HG03378 (cell line): ENCODE measurements around the gene CBX6.

Experiments
- ATAC-seq: cut with Tn5 transposase; IDR thresholded peaks from one replicate; pipeline ENCODE4 v1.9.1; 2021; ENCODE audit warnings: mild to moderate bottlenecking, moderate library complexity; ENCODE audit not compliant: unreplicated experiment

Gene CBX6

DNA sequence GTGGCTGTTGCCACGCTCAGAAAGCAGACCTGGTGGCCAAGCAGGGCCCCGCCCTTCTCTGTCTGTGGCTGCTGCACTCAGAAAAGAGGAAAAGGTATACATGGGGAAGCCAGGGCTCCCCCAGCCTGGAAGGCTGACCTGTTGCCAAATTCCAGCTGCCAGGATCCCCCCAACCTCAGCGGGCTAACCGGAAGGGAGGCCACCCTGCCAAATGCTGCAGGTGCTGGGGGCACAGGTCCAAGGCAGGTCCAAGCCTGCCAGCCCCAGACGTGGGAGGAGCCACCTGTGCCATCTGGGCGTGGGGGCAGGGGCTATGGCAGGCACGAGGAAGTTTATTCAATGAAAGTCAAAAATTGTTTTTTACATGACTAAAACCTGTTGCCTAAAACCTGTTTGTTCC is 30.8 kb downstream of the CBX6 start:
- no peak for ATAC-seq

DNA sequence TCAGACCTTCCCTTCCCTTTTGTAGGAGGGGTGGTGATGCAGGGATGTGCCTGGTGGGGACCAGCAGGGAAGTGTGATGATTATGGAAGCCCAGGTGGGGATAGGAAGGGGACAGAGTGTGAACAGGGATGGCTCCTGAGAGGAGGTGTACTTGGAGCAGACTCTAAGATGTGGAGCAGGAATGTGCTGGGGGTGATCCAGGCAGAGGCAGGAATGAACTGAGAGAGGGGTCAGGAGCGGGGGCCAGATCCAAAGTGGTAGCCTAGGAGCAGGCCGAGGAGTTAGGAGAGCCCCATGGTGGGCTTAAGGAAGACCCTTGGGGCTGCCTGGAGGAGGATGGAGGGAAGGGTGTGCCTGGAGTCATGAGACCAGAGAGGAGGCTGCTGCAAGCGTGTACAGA is 31.9 kb downstream of the CBX6 start:
- no peak for ATAC-seq

DNA sequence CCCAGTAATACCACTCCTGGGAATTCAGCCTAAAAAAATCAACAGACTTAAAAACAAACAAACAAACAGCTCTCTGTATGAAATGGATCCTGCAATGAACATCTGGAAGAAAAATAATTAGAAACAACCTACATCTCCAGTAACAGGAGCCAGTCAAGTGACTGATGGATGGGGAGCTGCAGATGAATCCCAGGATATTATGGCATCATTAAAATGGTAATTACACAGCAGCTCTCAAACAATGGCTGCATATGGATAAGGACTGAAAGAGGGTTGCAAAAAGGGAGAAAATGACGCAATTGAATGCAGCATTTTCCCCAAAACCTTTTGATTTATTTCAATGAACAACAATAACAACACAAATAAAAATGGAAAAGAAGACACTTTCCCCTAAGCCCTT is 32.3 kb downstream of the CBX6 start:
- no peak for ATAC-seq

DNA sequence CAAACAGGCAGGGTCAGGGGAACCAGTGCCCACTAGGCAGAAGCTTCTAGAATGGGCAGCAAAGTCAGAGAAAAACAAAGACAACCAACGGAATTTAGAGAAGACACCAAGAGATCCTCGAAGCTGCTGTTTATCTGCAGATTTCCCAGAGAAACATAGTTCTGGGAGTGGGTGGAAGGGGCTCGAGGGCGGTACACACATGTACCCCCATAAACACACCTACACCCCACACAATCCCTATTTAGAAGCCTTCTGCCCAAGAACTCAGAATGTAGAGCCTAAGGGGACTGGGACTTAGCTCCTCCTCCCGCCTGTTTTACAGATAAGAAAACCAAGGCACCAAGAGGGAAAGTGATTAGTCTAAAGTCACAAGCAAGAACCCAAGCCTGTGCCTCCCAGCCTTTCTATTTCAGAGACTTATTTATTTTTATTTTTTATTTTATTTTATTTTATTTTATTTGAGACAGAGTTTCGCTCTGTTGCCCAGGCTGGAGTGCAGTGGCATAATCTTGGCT is 34.5 kb downstream of the CBX6 start:
- no peak for ATAC-seq

DNA sequence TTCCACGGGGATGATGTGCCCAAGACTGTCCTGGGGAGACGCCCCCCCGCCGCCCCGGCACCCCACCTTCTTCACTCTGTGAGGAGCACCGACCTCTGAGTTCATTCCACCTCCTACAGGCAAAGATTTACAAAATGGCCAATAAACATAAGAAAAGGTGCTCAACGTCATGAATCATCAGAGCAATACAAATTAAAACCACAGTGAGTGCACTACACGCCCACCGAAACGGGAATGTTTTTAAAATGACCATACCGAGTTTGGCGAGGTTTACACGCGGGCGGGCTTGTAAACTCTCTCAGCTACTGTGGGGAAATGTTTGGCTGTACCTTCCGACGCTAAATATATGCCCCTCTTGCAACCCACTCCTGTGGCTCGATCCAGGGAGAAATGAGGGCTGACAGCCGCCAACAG is 36.1 kb downstream of the CBX6 start:
- no peak for ATAC-seq

DNA sequence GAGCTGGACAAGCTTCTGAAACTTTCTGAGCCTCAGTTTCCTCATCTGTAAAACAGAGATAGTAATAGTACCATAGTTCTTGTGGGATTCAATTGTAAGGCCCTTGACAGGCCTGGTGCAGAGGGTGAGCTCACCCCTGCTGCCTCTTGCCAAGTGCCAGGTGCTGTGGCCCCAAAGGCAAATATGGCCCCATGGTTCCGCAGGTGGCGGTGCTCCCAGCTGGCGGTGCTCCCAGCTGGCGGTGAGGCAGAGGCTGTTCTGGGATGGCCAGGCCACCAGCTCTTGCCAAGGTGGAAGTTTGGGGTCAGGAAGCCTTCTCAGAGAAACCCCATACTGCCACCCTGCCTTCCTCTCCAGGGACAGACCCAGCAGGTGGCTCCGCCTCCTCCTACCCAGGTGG is 37.0 kb downstream of the CBX6 start:
- ATAC-seq: no peak

DNA sequence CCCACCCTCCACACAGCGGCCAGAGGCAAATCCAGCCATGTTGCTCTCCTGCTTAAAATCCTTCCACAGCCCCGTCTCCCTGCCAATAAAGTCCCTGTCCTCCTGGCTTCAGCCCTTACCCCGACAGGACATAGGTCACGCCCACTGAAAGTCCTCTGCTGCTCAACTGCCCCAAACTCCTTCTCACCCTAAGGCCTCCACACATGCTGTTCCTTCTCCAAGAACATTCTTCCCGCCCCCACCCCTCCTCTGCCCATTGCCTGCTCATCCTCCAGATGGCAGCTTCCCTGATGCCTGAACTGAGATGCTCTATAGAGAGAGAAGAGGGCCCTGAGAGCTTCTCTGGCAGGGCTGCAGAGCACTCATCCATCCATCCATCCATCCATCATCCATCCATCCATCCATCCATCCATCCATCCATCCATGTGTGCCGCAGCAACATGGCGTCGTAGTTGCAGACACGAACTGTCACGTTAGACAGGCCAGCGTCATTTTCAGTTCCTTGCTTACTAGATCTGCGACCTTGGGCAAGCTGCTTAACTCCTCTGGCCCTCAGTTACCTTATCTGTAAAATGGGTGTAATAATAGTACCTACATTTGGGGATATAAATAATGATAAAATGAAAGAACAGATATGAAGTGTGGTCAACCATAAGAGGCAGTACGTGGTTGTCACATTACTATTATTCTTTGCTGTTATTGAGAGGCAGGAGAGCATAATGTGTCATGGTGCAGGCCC is 37.6 kb downstream of the CBX6 start:
- no peak for ATAC-seq

DNA sequence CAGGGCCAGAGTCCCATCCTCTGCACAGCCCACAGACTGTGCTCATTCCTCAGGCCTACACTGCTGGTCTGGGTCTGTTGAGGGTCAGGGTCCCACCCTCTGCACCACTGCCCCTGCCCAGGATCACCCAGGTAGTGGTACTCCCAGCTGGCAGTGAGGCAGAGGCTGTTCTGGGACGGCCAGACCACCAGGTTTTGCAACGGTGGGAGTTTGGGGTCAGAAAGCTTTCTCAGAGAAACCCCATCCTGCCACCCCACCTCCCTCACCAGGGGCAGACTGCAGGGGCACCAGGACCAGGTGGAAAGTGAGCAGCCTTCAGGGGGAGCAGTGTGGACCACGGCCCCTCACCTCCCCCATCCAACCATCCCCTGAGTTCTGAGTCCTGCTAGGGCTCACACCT is 39.0 kb downstream of the CBX6 start:
- ATAC-seq: no peak

DNA sequence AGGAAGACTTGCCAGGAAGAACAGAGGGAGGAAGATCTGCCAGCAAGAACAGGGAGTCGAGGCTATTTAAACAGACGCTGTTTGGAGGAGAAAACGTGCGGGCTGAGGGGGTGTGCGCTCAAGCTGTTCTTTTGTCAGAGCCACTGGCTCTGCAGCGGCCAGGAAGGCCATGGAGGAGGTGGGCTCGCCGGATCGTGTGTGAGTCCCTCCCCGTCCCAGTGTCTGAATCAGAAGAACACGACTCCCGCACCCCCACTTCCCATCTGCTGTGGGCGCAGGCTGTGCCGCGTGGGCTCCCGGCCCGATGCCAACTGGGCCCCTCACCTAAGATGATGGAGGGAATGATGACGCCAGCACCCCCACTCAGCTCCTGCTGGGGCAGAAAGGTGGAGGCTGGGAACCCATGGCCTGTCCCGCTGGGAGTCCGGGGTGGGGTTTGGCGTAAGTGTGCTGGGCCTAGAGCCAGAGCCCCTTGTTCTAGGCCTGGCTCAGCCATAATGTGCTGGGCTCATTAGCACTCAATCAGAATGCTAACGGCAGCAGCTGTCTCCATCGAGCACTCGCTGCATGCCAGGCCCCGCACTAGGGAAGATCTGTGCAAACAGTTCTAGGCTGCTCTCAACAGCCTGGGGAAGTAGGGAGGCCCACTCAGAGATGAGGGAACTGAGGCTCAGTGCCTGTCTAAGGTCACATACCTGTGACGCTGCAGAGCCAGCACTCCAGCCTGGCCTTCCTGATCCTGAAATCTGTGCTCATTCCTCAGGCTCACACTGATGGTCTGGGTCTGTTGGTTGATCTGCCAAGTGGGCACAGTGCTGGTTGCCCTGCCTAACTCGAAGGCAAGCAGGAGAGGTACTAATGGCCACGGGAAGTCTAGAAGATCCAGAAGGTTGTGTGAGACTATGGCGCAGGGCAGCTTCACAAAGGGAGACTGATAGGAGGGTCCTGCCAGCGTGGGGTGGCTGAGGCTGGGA is 39.7 kb downstream of the CBX6 start:
- no peak for ATAC-seq

DNA sequence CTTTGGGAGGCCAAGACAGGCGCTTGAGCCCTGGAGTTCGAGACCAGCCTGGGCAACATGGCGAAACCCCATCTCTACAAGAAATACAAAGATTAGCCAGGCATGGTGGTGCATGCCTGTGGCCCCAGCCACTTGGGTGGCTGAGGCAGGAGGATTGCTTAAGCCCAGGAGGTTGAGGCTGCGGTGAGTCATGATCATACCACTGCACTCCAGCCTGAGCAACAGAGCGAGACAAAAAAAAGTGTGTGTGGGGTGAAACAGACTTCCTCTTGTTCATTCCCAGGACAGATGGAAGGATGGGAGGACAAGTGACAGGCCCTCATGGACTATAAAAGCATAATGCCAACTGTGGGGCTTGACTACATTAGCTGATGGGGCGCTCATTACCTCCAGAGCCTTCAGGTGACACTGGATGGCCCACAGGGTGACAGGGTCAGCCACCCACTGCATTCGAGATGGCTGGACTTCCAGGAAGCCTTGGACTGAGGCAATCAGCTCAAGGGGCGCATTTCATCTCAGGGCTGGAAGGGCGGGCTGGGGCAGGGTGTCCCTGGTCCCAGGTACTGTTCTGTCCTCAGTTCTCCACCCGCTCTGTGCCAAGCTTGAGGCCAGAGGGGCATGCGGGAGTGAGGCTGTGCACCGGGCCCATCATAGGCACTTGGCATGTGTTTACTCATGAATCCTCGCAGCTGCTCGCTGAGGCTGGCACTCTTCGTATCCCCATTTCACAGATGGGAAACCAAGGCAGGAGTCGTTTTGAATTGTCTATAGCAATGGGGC is 40.7 kb downstream of the CBX6 start:
- ATAC-seq: no peak

DNA sequence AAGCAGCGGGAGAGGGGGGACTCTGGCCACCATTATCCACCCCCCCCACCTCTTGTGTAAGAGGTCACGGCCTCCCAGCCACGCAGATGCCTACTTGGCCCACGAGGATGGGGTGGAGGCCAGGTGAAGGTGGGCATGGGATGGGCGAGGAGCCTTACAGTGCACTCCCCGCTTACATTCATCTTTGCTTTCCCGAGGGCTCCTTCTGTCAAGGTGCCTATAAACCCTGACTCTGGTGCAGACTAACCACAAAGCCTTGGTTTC is 41.2 kb downstream of the CBX6 start:
- no peak for ATAC-seq

DNA sequence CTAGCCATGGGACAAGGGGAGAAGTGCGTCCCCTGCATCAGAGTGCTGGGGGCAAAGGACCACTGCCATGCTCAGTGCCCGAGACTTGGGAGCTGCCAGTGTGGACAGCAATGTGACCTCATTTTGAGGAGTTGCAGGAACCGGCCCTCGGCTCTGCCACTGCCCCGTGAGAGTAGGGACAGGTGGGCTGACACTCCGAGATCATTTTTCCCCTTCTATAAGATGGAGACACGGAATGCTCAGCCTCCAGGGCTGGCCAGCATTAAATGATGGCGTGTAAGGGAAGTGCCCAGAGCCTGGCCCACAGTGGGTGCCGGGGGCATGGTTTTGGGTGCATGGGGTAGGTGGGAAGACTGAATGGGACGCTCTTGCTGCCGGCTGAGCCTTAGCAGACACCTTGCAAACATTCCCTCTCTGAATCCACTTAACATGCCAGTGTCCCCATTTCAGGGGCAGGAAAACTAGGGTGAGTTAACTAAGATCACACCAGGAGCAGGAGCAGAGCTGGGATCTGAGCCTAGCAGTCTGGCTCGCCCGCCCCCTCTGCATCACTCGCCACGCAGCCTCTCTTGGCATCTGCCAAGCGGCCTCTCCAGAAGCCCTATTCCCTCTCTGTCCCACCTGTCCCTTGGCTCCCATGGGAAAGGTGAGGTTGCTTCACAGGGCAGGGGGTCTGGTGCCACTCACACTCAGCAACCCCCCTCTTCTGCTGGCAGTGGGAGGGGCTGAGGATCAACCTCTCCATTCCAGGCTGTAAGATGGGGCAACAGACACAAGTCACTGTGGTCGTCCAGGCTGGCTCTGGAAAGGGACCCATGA is 41.8 kb downstream of the CBX6 start:
- no peak for ATAC-seq

DNA sequence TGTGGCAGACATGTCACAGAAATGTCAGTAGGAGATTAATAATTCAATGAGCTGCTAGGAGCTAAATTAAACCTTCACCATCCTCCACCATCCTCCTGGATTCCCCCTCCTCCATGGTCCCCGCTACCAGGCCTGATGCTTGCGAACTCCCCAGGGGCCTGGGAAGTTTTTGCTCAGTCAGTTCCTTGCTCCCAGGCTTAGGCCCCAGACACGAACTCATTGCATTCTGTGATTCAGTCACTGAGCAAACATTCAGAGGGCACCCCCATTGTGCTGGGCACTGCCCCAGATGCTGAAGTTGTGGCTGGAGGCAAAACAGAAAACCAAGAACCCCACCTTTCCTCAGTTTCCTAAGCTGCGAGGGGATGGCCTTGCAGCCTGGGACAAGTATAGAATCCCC is 42.5 kb downstream of the CBX6 start:
- ATAC-seq: no peak

DNA sequence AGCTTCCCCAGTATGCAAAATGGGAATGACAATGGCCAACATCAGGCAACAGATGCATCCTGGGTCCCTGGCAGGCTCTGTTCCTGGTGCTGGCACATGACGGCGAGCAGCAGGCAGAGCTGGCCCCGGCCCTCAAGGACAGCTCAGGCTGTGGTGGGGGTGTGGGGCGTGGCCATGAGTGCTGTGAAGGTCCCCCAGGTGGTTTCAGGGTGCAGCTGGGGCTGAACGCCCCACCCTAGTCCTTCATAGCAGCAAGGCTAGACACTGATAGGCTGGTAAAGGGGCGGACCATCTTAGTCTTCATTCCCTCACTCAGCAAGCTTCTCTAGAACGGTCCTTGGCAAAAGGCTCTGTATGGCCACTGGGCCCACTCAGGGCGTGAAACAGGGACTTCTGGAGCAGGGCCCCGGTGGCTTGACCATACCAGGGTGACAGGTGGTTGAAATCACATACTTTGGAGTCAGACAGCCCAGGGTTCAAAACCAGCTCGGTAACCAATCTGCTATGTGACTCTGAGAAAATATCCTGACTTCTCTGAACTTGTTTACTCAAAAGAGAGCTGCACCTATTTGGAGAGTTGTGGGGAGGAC is 43.3 kb downstream of the CBX6 start:
- no peak for ATAC-seq

DNA sequence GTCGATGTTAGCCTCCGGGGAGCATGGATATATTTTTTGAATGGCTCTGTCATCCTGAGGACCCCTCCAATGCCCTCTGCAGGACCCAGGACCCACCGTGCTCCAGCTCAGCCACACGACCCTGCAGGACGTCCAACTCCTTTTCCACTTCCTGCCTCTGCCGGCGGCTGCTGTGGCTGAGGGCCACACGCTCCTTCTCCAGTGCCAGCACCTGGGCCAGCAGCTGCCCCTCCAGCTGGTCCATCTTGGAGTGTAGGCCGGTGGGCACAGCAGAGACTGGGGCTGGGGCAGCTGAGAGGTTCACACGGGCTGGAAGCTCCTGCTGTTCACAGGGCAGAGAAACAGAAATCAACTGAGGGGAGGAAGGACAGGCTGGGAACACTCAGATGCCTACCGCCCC is 43.8 kb downstream of the CBX6 start:
- no peak for ATAC-seq

DNA sequence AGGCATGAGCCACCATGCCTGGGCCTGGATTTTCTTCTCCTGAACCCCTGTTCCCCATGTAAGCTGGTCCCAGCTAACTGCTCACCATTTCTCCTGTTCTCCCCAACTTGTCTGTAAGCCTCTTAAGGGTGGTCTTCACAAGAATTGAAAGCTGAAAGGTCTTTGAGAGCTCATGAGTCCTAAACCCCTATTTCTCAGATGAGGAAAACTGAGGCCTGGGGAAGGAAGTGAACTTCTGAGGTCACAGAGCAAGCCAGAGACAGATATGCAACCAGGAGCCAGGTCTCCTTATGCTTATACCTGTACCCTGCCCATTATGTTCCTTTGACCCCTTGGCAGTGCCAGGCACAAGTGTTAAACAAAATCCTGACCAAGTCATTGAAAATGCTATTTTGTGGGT is 44.5 kb downstream of the CBX6 start:
- ATAC-seq: no peak

DNA sequence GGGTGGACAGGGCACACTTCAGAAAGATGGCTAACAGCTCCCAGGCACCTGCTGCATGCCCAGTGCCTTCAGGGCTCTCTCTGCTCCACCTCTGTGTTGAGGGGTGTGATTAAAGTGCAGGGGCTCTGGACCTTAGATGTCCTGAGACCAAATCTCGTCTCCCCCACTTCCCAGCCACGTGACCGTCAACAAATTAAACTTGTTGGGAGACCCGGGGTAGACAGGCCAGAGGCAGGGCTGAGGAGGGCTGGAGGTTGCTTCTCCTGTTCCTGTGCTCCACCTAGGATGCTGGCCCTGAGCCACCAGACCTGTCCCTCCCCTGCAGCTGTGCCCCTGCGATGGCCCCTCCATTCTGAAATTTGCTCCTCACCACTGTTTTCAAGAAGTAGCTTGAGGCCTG is 45.2 kb downstream of the CBX6 start:
- ATAC-seq: no peak

DNA sequence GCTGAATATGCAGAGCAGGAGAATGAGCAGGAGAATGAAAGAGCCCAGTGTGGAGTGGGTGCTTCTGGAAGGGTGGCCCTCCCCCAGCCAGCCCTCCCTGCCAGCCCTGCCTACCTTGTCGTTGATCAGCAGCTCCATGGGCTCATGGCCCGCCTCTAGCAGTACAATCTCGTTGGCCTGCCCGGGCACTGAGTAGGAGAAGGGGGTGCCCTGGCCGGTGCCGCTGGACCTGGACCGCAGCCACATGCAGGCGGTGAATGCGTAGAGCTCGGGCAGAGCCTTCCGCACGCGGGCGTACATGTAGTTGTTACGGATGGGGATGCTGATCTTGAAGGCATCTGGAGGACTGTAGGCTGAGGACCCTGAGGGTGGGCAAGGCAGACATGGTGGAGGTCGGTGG is 45.6 kb downstream of the CBX6 start:
- no peak for ATAC-seq

DNA sequence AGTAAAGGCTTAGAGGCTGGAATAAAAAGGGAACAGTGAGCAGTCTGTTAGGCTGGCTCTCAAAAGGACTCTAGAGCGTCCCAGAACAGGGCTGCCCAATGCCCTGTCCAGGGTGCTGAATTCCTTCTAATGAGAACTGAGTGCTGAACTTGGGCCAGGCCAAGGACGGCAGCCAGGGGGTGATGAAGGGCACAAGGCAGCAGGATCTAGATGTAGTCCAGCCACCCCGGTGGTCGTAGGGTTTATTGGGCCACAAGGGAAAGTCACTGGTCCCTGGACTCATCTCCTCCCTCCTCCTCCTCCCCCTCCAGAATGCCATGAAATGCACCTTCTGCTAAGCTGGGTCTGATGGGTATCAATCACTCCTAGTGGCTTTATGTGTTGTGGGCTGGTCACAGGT is 47.4 kb downstream of the CBX6 start:
- no peak for ATAC-seq

DNA sequence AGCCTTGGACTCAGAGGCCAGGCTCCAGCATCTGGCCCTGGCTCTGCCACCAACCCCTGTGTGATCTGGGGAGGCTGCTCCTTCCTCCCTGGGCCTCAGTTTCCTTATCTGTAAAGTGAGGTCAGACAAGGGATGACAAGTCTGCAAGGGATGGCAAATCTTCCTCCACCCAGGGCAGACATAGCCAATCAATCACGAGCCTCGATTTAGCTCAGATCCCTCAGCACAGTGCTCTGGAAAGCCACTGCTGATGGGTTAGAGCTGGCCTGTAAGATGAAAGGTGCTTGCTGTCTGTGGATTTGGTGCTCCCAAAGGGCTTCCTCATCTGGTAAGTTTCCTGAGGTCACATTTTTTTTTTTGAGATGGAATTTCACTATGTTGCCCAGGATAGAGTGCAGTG is 48.4 kb downstream of the CBX6 start:
- no peak for ATAC-seq
